Hepatocyte (in vitro differentiated cells): Measurements from ENCODE around the gene MAB21L3.

Experiments
- EZH2 ChIP-seq: fragments of 200-600 bp; sonication (generic); IDR thresholded peaks from 2 replicates; pipeline ENCODE4 v1.6.1; 2016; ENCODE audit warnings: antibody characterized with exemption, mild to moderate bottlenecking, borderline replicate concordance
- TF ChIP-seq, protein P1 (sequence below): fragments of 200-600 bp; sonication (generic); IDR thresholded peaks from 2 replicates; pipeline ENCODE4 v1.5.1; 2016; ENCODE audit warnings: antibody characterized with exemption, mild to moderate bottlenecking; ENCODE audit not compliant: poor library complexity

DNA sequence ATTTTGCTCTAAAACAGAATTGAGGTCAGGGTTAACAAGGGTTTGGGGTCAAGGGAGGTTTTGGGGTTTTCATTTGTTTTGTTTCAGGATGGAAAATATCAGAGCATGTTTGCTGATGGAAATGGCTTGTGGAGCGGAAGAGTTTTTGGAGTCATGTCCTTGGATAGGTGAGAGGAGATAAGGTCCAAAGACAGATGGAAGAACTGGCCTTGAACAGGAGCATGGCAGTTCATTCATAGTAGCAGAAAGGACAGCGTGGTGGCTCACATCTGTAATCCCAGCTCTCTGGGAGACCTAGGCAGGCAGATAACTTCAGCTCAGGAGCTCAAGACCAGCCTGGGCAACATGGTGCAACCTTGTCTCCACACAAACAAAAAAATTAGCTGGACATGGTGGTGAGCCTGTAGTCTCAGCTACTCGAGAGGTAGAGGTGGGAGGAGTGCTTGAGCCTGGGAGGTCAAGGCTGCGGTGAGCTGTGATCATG, 65.1 kb downstream of the MAB21L3 start:
- TF ChIP-seq EZH2 = no peak
- TF ChIP-seq, protein P1, sequence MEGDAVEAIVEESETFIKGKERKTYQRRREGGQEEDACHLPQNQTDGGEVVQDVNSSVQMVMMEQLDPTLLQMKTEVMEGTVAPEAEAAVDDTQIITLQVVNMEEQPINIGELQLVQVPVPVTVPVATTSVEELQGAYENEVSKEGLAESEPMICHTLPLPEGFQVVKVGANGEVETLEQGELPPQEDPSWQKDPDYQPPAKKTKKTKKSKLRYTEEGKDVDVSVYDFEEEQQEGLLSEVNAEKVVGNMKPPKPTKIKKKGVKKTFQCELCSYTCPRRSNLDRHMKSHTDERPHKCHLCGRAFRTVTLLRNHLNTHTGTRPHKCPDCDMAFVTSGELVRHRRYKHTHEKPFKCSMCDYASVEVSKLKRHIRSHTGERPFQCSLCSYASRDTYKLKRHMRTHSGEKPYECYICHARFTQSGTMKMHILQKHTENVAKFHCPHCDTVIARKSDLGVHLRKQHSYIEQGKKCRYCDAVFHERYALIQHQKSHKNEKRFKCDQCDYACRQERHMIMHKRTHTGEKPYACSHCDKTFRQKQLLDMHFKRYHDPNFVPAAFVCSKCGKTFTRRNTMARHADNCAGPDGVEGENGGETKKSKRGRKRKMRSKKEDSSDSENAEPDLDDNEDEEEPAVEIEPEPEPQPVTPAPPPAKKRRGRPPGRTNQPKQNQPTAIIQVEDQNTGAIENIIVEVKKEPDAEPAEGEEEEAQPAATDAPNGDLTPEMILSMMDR = no peak
